Stimulated activated CD8-positive, alpha-beta memory T cell treated with anti-CD3 and anti-CD28 coated beads, Interleukin-7, amount 100 ng/mL, for 4 hours (primary cell): ENCODE results near the gene NHLRC4.
A peak's percentile ranks its signal among the peaks of the same experiment; 100 is the strongest.

Experiments used
- DNase-seq, 2 donors: peaks; one replicate each; pipeline ENCODE4 v3.0.0-alpha.2; 2020; ENCODE audit warnings: low read depth in 2 of 2

The NHLRC4 gene

GRCh38 chr16:565419-566330 lies 1.1 kb upstream of the NHLRC4 start:
- no peak for DNase-seq

- DNase-seq: no peak
Observed at GRCh38 chr16:567373-568256, 810 bp downstream of the NHLRC4 start.

GRCh38 chr16:568401-569258 lies 1.8 kb downstream of the NHLRC4 start:
- DNase-seq: no peak

GRCh38 chr16:569445-570254 lies 2.8 kb downstream of the NHLRC4 start, which contains the start of gene PIGQ:
TSS of gene PIGQ (plus strand) at chr16:569968. CDS start at chr16:574075, 4,107 bp downstream.
- DNase-seq: peak; percentile 12 to 54

- DNase-seq: no peak
Observed at GRCh38 chr16:572865-573650, 6.3 kb downstream of the NHLRC4 start.

- DNase-seq: no peak
Observed at GRCh38 chr16:574021-574760, 7.4 kb downstream of the NHLRC4 start.

GRCh38 chr16:575354-576196 lies 8.8 kb downstream of the NHLRC4 start:
- DNase-seq: no peak

GRCh38 chr16:576197-576822 lies 9.5 kb downstream of the NHLRC4 start:
- DNase-seq: no peak

- DNase-seq: no peak
Observed at GRCh38 chr16:576823-577201, 10.0 kb downstream of the NHLRC4 start.

- no peak for DNase-seq
Observed at GRCh38 chr16:577796-578195, 11.0 kb downstream of the NHLRC4 start.

GRCh38 chr16:578232-578869 lies 11.5 kb downstream of the NHLRC4 start:
- DNase-seq: no peak

GRCh38 chr16:578870-579405 lies 12.1 kb downstream of the NHLRC4 start:
- DNase-seq: peak in 1 of 2 donors; percentile 38

- DNase-seq: no peak
Observed at GRCh38 chr16:580141-580945, 13.5 kb downstream of the NHLRC4 start.

- no peak for DNase-seq
Observed at GRCh38 chr16:580946-581498, 14.2 kb downstream of the NHLRC4 start.

- DNase-seq: no peak
Observed at GRCh38 chr16:582218-582613, 15.4 kb downstream of the NHLRC4 start.
